Neural progenitor cell (in vitro differentiated cells): ENCODE measurements around the gene TCHP. TPM values are rescaled to one million over a fixed set of nuclear protein-coding genes. Genes with fewer than 3 reads are reported as not detected.

ENCODE experiments used
- DNase-seq: peaks from one replicate; pipeline ENCODE4 v3.0.0-alpha.2; 2016; ENCODE audit warnings: low spot score
- H2AFZ ChIP-seq: fragments of 200-600 bp; sonication (generic); replicated peaks from 2 replicates; pipeline ENCODE4 v1.6.1; 2016; ENCODE audit warnings: antibody characterized with exemption
- H3F3A ChIP-seq: fragments of 200-600 bp; sonication (generic); 2 replicates; pipeline ENCODE4 v1.6.1; 2016; ENCODE audit warnings: antibody characterized with exemption, low read depth
- H3K27ac ChIP-seq: fragments of 200-600 bp; sonication (generic); 2 replicates; pipeline ENCODE4 v1.5.1; 2016; ENCODE audit warnings: mild to moderate bottlenecking
- H3K27me3 ChIP-seq: fragments of 200-600 bp; sonication (generic); 2 replicates; pipeline ENCODE4 v1.6.1; 2016; ENCODE audit warnings: mild to moderate bottlenecking, moderate library complexity
- H3K36me3 ChIP-seq: fragments of 200-600 bp; sonication (generic); 2 replicates; pipeline ENCODE4 v1.5.1; 2016
- H3K4me1 ChIP-seq: fragments of 200-600 bp; sonication (generic); 2 replicates; pipeline ENCODE4 v1.6.1; 2016; ENCODE audit warnings: mixed run types
- H3K4me2 ChIP-seq: fragments of 200-600 bp; sonication (generic); 2 replicates; pipeline ENCODE4 v1.6.1; 2016
- H3K4me3 ChIP-seq: fragments of 200-600 bp; sonication (generic); 2 replicates; pipeline ENCODE4 v1.5.1; 2016
- H3K79me2 ChIP-seq: fragments of 200-600 bp; sonication (generic); 2 replicates; pipeline ENCODE4 v1.6.1; 2016; ENCODE audit warnings: low read depth
- H3K9ac ChIP-seq: fragments of 200-600 bp; sonication (generic); 2 replicates; pipeline ENCODE4 v1.6.1; 2016
- H3K9me3 ChIP-seq: fragments of 200-600 bp; sonication (generic); 2 replicates; pipeline ENCODE4 v1.5.1; 2016; ENCODE audit warnings: low read depth
- H4K20me1 ChIP-seq: fragments of 200-600 bp; sonication (generic); 2 replicates; pipeline ENCODE4 v1.6.1; 2016; ENCODE audit warnings: low read depth
- H3K27ac Mint-ChIP-seq: 3 replicates; pipeline ENCODE4 v1.8.0; 2021; ENCODE audit warnings: mixed read lengths
- H3K27me3 Mint-ChIP-seq: 2 replicates; pipeline ENCODE4 v1.8.0; 2022; ENCODE audit warnings: low read depth, mild to moderate bottlenecking, inconsistent platforms, moderate library complexity, mixed read lengths; ENCODE audit not compliant: insufficient read depth
- H3K36me3 Mint-ChIP-seq: 3 replicates; pipeline ENCODE4 v1.8.0; 2021; ENCODE audit warnings: mixed read lengths
- H3K4me1 Mint-ChIP-seq: 3 replicates; pipeline ENCODE4 v1.8.0; 2021; ENCODE audit warnings: mixed read lengths
- H3K4me3 Mint-ChIP-seq: 3 replicates; pipeline ENCODE4 v1.8.0; 2021; ENCODE audit warnings: mild to moderate bottlenecking, moderate library complexity, mixed read lengths
- H3K9me3 Mint-ChIP-seq: 3 replicates; pipeline ENCODE4 v1.8.0; 2020; ENCODE audit warnings: mixed read lengths
- EZH2 ChIP-seq: fragments of 200-600 bp; sonication (generic); IDR thresholded peaks from 2 replicates; pipeline ENCODE4 v1.6.1; 2017; ENCODE audit warnings: antibody characterized with exemption, mild to moderate bottlenecking, moderate library complexity
- EZH2phosphoT487 ChIP-seq: fragments of 200-600 bp; sonication (generic); IDR thresholded peaks from 2 replicates; pipeline ENCODE4 v1.6.1; 2017; ENCODE audit warnings: antibody characterized with exemption
- small RNA-seq: library from RNA; depleted of rRNA; stranded (forward); fragments of <200 nt; gene quantifications from one replicate; pipeline ENCODE3, GENCODE V24; 2015
- total RNA-seq: library from RNA; depleted of rRNA; stranded (reverse); fragments of >200 nt; gene quantifications from 2 replicates; pipeline ENCODE4 v1.2.3, GENCODE V29; 2015; ENCODE audit warnings: low replicate concordance
- TF ChIP-seq, protein P1 (sequence below): fragments of 200-600 bp; sonication (generic); IDR thresholded peaks from 2 replicates; pipeline ENCODE4 v1.5.1; 2017; ENCODE audit warnings: antibody characterized with exemption, mild to moderate bottlenecking

The TCHP gene
- total RNA-seq, 1 donor from 2014 or later = 15.2 TPM

DNA sequence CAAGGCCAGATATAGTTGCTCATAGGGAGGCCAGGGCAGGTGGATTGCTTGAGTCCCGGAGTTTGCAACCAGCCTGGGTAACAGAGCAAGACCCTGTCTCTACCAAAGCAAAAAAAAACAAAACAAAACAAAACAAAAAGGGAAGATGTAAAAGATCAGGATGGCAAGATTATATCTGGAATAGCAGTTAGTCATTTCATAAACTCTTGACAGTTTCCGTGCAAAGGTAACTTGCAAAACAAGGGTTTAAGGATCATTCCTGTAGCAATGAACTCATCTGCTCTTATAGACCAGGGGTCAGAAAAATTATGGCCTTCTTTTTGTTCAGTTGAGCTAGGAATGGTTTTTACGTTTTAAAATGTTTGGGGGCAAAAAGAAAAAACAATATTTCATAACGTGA is 66.5 kb downstream of the TCHP start:
- H3K27ac Mint-ChIP-seq = no peak overlapping the region
- no peaks in the 10 kb centered on the region for H3K36me3 ChIP-seq
- H3K27me3 ChIP-seq = no peaks in the 10 kb centered on the region
- peaks cover 18% of the 10 kb centered on the region for H3K36me3 Mint-ChIP-seq
- no peaks in the 10 kb centered on the region for H3K27me3 Mint-ChIP-seq
- TF ChIP-seq EZH2phosphoT487 (no peak), EZH2 (no peak)
- TF ChIP-seq, protein P1, sequence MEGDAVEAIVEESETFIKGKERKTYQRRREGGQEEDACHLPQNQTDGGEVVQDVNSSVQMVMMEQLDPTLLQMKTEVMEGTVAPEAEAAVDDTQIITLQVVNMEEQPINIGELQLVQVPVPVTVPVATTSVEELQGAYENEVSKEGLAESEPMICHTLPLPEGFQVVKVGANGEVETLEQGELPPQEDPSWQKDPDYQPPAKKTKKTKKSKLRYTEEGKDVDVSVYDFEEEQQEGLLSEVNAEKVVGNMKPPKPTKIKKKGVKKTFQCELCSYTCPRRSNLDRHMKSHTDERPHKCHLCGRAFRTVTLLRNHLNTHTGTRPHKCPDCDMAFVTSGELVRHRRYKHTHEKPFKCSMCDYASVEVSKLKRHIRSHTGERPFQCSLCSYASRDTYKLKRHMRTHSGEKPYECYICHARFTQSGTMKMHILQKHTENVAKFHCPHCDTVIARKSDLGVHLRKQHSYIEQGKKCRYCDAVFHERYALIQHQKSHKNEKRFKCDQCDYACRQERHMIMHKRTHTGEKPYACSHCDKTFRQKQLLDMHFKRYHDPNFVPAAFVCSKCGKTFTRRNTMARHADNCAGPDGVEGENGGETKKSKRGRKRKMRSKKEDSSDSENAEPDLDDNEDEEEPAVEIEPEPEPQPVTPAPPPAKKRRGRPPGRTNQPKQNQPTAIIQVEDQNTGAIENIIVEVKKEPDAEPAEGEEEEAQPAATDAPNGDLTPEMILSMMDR = no peak
- no peaks in the 10 kb centered on the region for H3F3A ChIP-seq
- no peak overlapping the region for H3K4me3 ChIP-seq
- H3K27ac ChIP-seq = no peak overlapping the region
- H4K20me1 ChIP-seq = no peaks in the 10 kb centered on the region
- H3K4me1 ChIP-seq = no peaks in the 10 kb centered on the region
- no peak overlapping the region for H3K4me2 ChIP-seq
- H3K9ac ChIP-seq = no peak overlapping the region
- no peaks in the 10 kb centered on the region for H3K79me2 ChIP-seq
- no peak overlapping the region for H2AFZ ChIP-seq
- no peaks in the 10 kb centered on the region for H3K9me3 Mint-ChIP-seq
- no peak overlapping the region for H3K4me3 Mint-ChIP-seq
- no peaks in the 10 kb centered on the region for H3K9me3 ChIP-seq
- no peaks in the 10 kb centered on the region for H3K4me1 Mint-ChIP-seq
- DNase-seq = no peak

DNA sequence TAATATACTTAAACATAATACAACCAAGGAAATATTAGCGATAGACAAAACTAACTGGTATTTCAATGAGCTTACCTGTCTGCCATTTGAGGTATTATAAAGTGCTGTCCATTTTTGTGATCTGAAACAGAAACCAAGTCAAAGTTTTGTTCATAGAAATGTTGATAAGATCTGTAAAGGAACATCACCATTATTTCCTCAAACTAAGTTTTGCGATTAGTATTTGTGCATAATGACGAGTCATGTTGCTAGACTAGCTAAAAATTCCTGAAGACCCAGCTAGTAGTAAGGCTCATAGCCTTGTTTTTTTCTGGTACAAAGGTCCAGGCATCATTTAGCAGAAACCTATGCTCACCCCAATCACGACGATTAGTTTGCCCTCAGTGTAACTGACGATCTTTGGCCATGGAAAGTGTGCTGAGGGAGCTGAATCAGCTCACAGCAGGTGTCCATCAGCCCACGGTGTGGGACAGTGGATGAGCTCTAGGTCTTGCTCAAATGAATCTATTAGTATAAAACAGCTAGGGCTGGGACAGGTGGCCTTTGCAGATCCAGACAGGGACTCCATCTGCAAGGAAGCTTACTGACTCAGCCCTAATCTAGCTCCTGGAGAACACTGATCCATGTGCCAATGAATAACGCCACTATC is 67.4 kb downstream of the TCHP start:
- Histone ChIP-seq H3K9me3 (no peaks in the 10 kb centered on the region), H4K20me1 (no peaks in the 10 kb centered on the region), H3K4me3 (no peak overlapping the region), H2AFZ (no peak overlapping the region), H3K4me2 (no peak overlapping the region), H3K27me3 (no peaks in the 10 kb centered on the region), H3K4me1 (no peaks in the 10 kb centered on the region), H3K36me3 (peaks cover 3% of the 10 kb centered on the region), H3K27ac (no peak overlapping the region), H3K9ac (no peak overlapping the region), H3F3A (no peaks in the 10 kb centered on the region), H3K79me2 (no peaks in the 10 kb centered on the region)
- DNase-seq = peak; percentile 27
- TF ChIP-seq EZH2 (no peak), EZH2phosphoT487 (no peak)
- TF ChIP-seq, protein P1 = no peak
- Mint-ChIP-seq H3K36me3 (peaks cover 22% of the 10 kb centered on the region), H3K9me3 (no peaks in the 10 kb centered on the region), H3K4me3 (no peak overlapping the region), H3K27ac (no peak overlapping the region), H3K4me1 (no peaks in the 10 kb centered on the region), H3K27me3 (no peaks in the 10 kb centered on the region)

Small RNA genes lying within 50 kb of the gene (small RNA-seq; reads per million reads assigned to genes)
- not detected for gene RN7SL441P

Other genes with a start within 250 kb of the TCHP start
- 2.5 and 10.6 TPM in 2 replicates for gene FAM222A, start 186.4 kb upstream of the TCHP start, total RNA-seq
- 0.56 and 2.8 TPM in 2 replicates for gene TRPV4, start 66.9 kb upstream of the TCHP start, total RNA-seq
- gene GLTP, start 19.7 kb upstream of the TCHP start, total RNA-seq = 16.6 and 24.0 TPM in 2 replicates
- gene GIT2, start 96.1 kb downstream of the TCHP start, total RNA-seq = 23.9 and 28.5 TPM in 2 replicates
- 35.4 and 47.5 TPM in 2 replicates for gene ANKRD13A, start 99.2 kb downstream of the TCHP start, total RNA-seq
- 39.8 and 48.8 TPM in 2 replicates for gene C12orf76, start 148.2 kb downstream of the TCHP start, total RNA-seq
- 52.7 and 73.8 TPM in 2 replicates for gene IFT81, start 224.1 kb downstream of the TCHP start, total RNA-seq